CD4-positive, alpha-beta T cell (primary cell): ENCODE results near the gene XKR7. TPM values are rescaled to one million over a fixed set of nuclear protein-coding genes. Genes with fewer than 3 reads are reported as not detected.

Experiments used
- ATAC-seq: fragments of 200-7000 bp; cut with Tn5 transposase; one replicate; pipeline ENCODE4 v1.10.0; 2022; ENCODE audit warnings: mild to moderate bottlenecking; ENCODE audit not compliant: poor library complexity
- CTCF ChIA-PET: fragments of 350-600 bp; sonication (Branson Sonifier 250); formaldehyde crosslinking; loops from one replicate; lab custom pipeline; 2021; ENCODE audit warnings: antibody characterized with exemption, inconsistent platforms; lab: Charles Lee
- POLR2A ChIA-PET: fragments of 350-600 bp; sonication (Branson Sonifier 250); formaldehyde crosslinking; loops from one replicate; lab custom pipeline; 2021; ENCODE audit warnings: antibody characterized with exemption, inconsistent platforms; lab: Charles Lee
- DNase-seq, 14 experiments: peaks; one replicate each; pipeline ENCODE4 v3.0.0-alpha.2; 2013 to 2020; ENCODE audit warnings: mixed read lengths in 2 of 14
- H3K27ac ChIP-seq, 2 donors: one replicate each; pipeline versions ENCODE4 v1.5.1 to v1.7.0; 2013; ENCODE audit warnings: low read length in 2 of 2, low read depth in 1 of 2, mild to moderate bottlenecking in 1 of 2
- H3K27me3 ChIP-seq, 2 experiments: 1 replicate in 1 of 2; 2 replicates in 1 of 2; pipeline versions ENCODE4 v1.6.1 to v1.7.0; 2013; ENCODE audit warnings: low read length in 2 of 2, control low read depth in 1 of 2, mild to moderate bottlenecking in 1 of 2, moderate library complexity in 1 of 2; ENCODE audit not compliant: insufficient read depth in 2 of 2, control insufficient read depth in 1 of 2
- H3K36me3 ChIP-seq: one replicate; pipeline ENCODE4 v1.6.1; 2013; ENCODE audit warnings: low read length, control low read depth; ENCODE audit not compliant: insufficient read depth
- H3K4me1 ChIP-seq: one replicate; pipeline ENCODE4 v1.6.1; 2013; ENCODE audit warnings: low read length, control low read depth; ENCODE audit not compliant: insufficient read depth
- H3K4me3 ChIP-seq: one replicate; pipeline ENCODE4 v1.5.1; 2013; ENCODE audit warnings: mild to moderate bottlenecking, low read length, moderate library complexity
- H3K9me3 ChIP-seq, 2 experiments: 1 replicate in 1 of 2; 2 replicates in 1 of 2; pipeline versions ENCODE4 v1.6.1 to v1.7.0; 2013; ENCODE audit warnings: low read length in 2 of 2, mild to moderate bottlenecking in 2 of 2, control low read depth in 1 of 2, moderate library complexity in 1 of 2; ENCODE audit not compliant: control insufficient read depth in 1 of 2, insufficient read depth in 1 of 2
- H3K27ac Mint-ChIP-seq: one replicate; pipeline ENCODE4 v1.8.0; 2020; ENCODE audit warnings: mixed read lengths
- H3K27me3 Mint-ChIP-seq: one replicate; pipeline ENCODE4 v1.8.0; 2021; ENCODE audit warnings: mixed read lengths
- H3K36me3 Mint-ChIP-seq: one replicate; pipeline ENCODE4 v1.8.0; 2021; ENCODE audit warnings: low read depth, mixed read lengths
- H3K4me1 Mint-ChIP-seq: one replicate; pipeline ENCODE4 v1.8.0; 2021; ENCODE audit warnings: low read depth, mixed read lengths
- H3K4me3 Mint-ChIP-seq: one replicate; pipeline ENCODE4 v1.8.0; 2020; ENCODE audit warnings: mild to moderate bottlenecking, mixed read lengths
- H3K9me3 Mint-ChIP-seq: one replicate; pipeline ENCODE4 v1.8.0; 2020; ENCODE audit warnings: mixed read lengths
- intact Hi-C, 2 experiments: fragments of 100-400 bp; cut with DNase I in 1 of 2; cut with micrococcal nuclease in 1 of 2; formaldehyde crosslinking; loops; one replicate each; pipeline versions ENCODE4 v1.15.1 to v1.9.0; 2023 to 2025; cut with DNase I, micrococcal nuclease
- total RNA-seq, 174 experiments: library from RNA in 2 of 174; stranded (reverse) in 2 of 174; gene quantifications; one replicate each; pipeline ENCODE4 v1.2.3 and lab custom pipeline; 2021 to 2026
- TF ChIP-seq, protein P1 (sequence below): fragments of 200-600 bp; IDR thresholded peaks from one replicate; pipeline ENCODE4 v1.8.0; 2022; ENCODE audit warnings: antibody characterized with exemption, mild to moderate bottlenecking

Gene XKR7
- total RNA-seq, 2 experiments from 2014 or later, result not detected

DNA sequence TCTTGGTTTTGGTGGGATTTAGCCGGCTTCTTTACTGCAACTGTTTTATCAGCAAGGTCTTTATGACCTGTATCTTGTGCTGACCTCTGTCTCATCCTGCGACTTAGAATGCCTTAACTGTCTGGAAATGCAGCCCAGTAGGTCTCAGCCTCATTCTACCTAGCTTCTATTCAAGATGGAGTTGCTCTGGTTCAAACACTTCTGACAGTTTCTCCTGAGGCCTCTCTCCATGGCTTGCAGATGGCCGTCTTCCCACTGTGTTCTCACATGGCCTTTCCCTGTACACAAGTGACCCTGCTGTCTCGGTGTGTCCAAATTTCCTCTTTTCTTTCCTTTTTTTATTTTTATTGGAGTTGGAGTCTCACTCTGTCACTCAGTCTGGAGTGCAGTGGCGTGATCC is 38.1 kb downstream of the XKR7 start:
- Mint-ChIP-seq H3K4me1 (no peaks in the 10 kb centered on the region), H3K36me3 (no peaks in the 10 kb centered on the region), H3K27me3 (peaks cover 14% of the 10 kb centered on the region), H3K27ac (no peak overlapping the region), H3K4me3 (no peak overlapping the region), H3K9me3 (no peaks in the 10 kb centered on the region)
- Histone ChIP-seq H3K4me1 (no peaks in the 10 kb centered on the region), H3K9me3 (no peaks in the 10 kb centered on the region), H3K27ac (no peak overlapping the region), H3K27me3 (no peaks in the 10 kb centered on the region), H3K36me3 (no peaks in the 10 kb centered on the region), H3K4me3 (no peak overlapping the region)
- no peak for ATAC-seq
- ChIA-PET POLR2A (no interaction called here), CTCF (no interaction called here)
- no peak for DNase-seq
- TF ChIP-seq, protein P1, sequence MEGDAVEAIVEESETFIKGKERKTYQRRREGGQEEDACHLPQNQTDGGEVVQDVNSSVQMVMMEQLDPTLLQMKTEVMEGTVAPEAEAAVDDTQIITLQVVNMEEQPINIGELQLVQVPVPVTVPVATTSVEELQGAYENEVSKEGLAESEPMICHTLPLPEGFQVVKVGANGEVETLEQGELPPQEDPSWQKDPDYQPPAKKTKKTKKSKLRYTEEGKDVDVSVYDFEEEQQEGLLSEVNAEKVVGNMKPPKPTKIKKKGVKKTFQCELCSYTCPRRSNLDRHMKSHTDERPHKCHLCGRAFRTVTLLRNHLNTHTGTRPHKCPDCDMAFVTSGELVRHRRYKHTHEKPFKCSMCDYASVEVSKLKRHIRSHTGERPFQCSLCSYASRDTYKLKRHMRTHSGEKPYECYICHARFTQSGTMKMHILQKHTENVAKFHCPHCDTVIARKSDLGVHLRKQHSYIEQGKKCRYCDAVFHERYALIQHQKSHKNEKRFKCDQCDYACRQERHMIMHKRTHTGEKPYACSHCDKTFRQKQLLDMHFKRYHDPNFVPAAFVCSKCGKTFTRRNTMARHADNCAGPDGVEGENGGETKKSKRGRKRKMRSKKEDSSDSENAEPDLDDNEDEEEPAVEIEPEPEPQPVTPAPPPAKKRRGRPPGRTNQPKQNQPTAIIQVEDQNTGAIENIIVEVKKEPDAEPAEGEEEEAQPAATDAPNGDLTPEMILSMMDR, result no peak
- intact Hi-C loops, result no loop called here

DNA sequence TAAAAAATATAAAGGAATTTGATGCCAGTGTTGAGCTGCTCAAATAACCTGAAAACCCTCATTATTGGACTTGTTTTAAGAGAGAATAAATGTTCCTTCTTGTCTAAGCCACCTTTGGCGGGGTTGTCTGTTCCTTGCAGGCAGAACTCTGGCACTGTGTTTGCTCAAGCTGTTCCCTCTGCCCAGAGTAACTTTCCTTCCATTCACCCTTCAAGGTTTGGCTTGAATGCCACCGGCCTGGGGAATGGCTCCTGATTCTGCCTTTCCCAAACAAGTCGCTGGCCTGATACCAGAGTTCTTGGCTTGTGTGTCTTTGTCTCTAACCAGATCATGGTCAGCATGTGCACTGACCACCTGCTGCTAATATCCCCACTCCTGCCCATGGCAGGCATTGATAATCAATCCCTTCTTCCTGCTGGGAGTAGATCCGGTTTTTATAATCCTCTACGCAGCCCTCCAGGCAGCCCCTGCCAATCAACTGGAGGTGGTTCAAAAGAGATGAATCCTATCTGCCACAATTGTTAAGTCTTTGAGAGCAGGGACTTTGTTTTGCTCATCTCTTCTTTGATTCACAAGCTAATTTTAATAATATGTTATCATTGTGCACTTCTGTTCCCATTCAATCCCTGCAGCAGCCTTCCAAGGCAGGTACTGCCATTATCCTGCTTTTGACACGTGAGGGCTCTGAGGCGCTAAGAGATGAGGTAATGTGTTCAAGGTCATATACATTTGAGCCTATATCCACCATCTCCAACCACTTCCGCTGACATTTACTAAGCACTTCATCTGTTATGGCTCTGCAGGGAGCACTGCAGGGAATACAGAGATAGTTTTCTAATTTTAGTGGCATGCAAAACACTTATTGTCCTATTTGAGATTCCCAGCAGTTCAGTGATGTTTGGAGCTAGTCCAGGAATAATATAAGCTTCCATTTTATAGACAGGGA is 39.2 kb downstream of the XKR7 start:
- Histone ChIP-seq H3K36me3 (no peaks in the 10 kb centered on the region), H3K27ac (no peak overlapping the region), H3K4me3 (no peak overlapping the region), H3K4me1 (no peaks in the 10 kb centered on the region), H3K9me3 (no peaks in the 10 kb centered on the region), H3K27me3 (peaks cover 0 to 2% of the 10 kb centered on the region in 2 experiments)
- DNase-seq, result no peak
- Mint-ChIP-seq H3K9me3 (no peaks in the 10 kb centered on the region), H3K4me1 (no peaks in the 10 kb centered on the region), H3K27me3 (peaks cover 21% of the 10 kb centered on the region), H3K4me3 (no peak overlapping the region), H3K36me3 (no peaks in the 10 kb centered on the region), H3K27ac (no peak overlapping the region)
- no peak for ATAC-seq
- POLR2A ChIA-PET, result no interaction called here
- TF ChIP-seq, protein P1, result no peak
- CTCF ChIA-PET, result no interaction called here
- intact Hi-C loops, result no loop called here

DNA sequence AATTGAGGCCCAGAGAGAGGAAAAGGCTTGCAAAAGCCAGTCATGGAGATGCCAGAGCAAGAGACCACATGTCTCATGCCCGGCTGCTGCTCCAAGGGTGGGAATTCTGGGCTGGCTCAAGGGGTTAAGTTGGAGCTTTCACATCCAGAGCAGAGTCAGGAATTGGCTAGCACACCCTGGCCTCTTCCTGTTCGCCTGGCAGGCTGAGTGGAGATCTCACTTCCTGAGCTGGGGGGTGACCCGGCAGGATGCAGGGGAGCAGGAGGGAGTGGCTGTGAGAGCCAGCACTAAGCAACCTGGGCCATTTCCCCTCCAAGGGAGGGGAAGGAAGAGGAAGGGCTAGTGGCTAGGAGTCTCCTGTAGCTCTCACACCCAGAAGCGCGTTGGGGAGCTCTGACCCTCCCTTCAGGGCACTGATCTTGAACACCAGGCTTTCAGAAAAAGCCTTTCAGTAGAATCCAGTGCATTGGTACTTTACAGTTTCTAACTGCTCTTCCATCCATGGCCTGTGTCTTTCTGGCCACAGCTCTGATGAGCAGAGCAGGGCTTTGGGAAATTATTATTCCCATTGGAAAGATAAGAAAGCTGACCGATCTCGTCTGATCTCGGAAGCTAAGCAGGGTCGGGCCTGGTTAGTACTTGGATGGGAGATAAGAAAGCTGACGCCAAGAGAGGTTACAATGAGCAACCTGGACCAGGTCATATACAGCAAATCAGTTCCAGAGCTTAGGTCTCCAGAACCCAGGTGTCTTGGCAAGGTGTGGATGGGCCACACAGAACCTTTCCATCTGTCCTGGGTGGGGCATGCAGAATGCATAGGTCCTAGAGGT is 40.1 kb downstream of the XKR7 start:
- Mint-ChIP-seq H3K36me3 (no peaks in the 10 kb centered on the region), H3K9me3 (no peaks in the 10 kb centered on the region), H3K27ac (no peak overlapping the region), H3K4me3 (no peak overlapping the region), H3K27me3 (peaks cover 21% of the 10 kb centered on the region), H3K4me1 (no peaks in the 10 kb centered on the region)
- POLR2A ChIA-PET, result no interaction called here
- Histone ChIP-seq H3K9me3 (no peaks in the 10 kb centered on the region), H3K27ac (no peak overlapping the region), H3K4me3 (no peak overlapping the region), H3K36me3 (no peaks in the 10 kb centered on the region), H3K4me1 (no peaks in the 10 kb centered on the region), H3K27me3 (peaks cover 0 to 6% of the 10 kb centered on the region in 2 experiments)
- ATAC-seq (no peak), DNase-seq (no peak)
- intact Hi-C loops, result no loop called here
- CTCF ChIA-PET, result no interaction called here
- TF ChIP-seq, protein P1, result no peak
